ENCODE results near the gene TMC7. TPM values are rescaled to one million over a fixed set of nuclear protein-coding genes. Genes with fewer than 3 reads are reported as not detected.

TMC7 gene
- total RNA-seq (2022; extraction: Qiagen RNA extraction), result 6.2 to 8.8 TPM (median 7.4 TPM) in 5 replicates

GRCh38 chr16:18983565-18984434, at the start of gene TMC7:
TMC7 (plus strand) TSS chr16:18983934; CDS start chr16:18984064, 130 bp downstream.

DNA sequence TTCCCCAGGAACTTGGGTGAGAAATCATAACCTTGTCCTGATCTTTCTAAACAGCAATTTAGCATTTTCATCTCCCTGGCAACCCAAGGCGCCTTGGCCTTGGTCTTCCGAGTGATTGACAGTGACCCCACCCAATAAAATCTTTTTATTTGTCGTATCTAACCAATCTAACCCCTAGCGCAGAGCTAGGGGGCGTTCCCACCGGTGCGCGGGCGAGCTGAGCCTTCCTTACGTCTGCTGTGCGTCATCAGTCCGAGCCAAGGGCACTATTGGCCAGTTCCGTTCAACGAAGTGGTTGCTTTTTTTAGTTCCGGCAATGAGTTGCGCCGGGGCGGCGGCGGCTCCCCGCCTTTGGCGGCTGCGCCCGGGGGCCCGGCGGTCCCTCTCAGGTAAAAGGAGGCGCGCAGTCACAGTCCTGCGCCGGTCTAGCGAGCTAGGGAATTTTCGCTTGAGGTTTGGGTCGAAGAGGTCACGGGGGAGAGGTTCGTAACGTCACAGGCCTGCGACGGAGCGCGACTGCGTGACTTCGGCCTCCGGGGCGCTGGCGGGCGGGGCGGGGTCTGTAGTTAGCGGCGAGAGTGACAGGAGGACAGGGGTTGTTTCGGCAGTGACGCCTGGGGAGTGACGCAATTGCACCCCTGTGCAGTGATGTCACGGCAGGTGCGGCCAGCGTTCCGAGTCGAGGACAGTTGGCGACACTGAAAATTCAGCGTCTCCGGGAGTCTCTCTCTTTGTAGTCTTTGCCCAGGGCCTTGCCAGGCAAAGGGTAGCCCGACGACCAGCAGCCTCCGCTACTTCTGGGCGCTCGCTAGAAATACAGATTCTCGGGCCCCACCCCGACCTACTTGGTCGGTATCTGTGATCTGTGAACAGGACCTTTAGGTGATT, 83.9 kb downstream of the TMC7 start, which contains the start of gene COQ7:
TSS of gene COQ7 (plus strand) at position 266 of the 888 bp plus-strand sequence. CDS start at position 317, 51 bp downstream.

Other genes starting within 250 kb of the TMC7 start
- gene RPS15A, start 193.6 kb upstream of the TMC7 start, total RNA-seq (2022; extraction: Qiagen RNA extraction), result 2,149 to 2,893 TPM (median 2,359 TPM) in 5 replicates
- gene ARL6IP1, start 182.4 kb upstream of the TMC7 start, total RNA-seq (2022; extraction: Qiagen RNA extraction), result 251 to 412 TPM (median 294 TPM) in 5 replicates
- gene SMG1, start 57.5 kb upstream of the TMC7 start, total RNA-seq (2022; extraction: Qiagen RNA extraction), result 13.8 to 23.9 TPM (median 21.7 TPM) in 5 replicates
- gene COQ7, start 83.7 kb downstream of the TMC7 start, total RNA-seq (2022; extraction: Qiagen RNA extraction), result 23.4 to 26.0 TPM (median 24.4 TPM) in 5 replicates
- 11.0 to 18.3 TPM (median 15.8 TPM) in 5 replicates for gene ITPRIPL2, start 130.0 kb downstream of the TMC7 start, total RNA-seq (2022; extraction: Qiagen RNA extraction)
- gene SYT17, start 184.3 kb downstream of the TMC7 start, total RNA-seq (2022; extraction: Qiagen RNA extraction), result 9.7 to 13.1 TPM (median 11.0 TPM) in 5 replicates